Measurements from ENCODE around the gene PRKG1. TPM values are rescaled to one million over a fixed set of nuclear protein-coding genes. Genes with fewer than 3 reads are reported as not detected.
A peak's percentile ranks its signal among the peaks of the same experiment; 100 is the strongest.

The PRKG1 gene
- total and polyA plus RNA-seq, 2 of the 8 experiments (the other 6 are each of a cell fraction or from before 2014, with no cell fraction given) = 4.2 to 15.2 TPM

- H3K79me1 ChIP-seq (ENCODE audit: low read depth, low read length) = no peaks in the 10 kb centered on the region
- H3K18ac ChIP-seq (ENCODE audit: extremely low read depth, low read length) = no peak overlapping the region
- H4K5ac ChIP-seq (ENCODE audit: insufficient read length, low read depth, low read length) = no peak overlapping the region
- no peaks in the 10 kb centered on the region for H3K27me3 ChIP-seq (replicated peaks in 1 of 4; ENCODE audit: control insufficient read depth in 3 of 4, extremely low read depth in 1 of 4, insufficient read depth in 3 of 4, low read length in 3 of 4)
- no peak overlapping the region for H2AK5ac ChIP-seq (ENCODE audit: low read depth, low read length)
- ChIA-PET POLR2A (ENCODE audit: partially characterized antibody) (interaction anchor here (0.6 to 1.7 kb wide), 3 partner anchors 31 to 490 kb away, joined by 3 read pairs; no protein-coding TSS in a partner anchor), CTCF (ENCODE audit: partially characterized antibody) (interaction anchor here (0.9 to 5.4 kb wide), 4 partner anchors 11 to 27 kb away, joined by 3 to 30 read pairs (median 5); no protein-coding TSS in a partner anchor)
- H3K23me2 ChIP-seq (ENCODE audit: low read depth, low read length) = peaks cover 4% of the 10 kb centered on the region; the same call in 1 of the 2 replicates
- TF ChIP-seq ASH2L (IDR thresholded peaks at IDR 0.05; ENCODE audit: low read length) (peak; percentile 78), RBBP5 (IDR thresholded peaks at IDR 0.05; ENCODE audit: borderline replicate concordance, low read depth, low read length) (0 out of 2 replicates have a peak, but pooled peaks have one; percentile 29), RAD21 (IDR thresholded peaks at IDR 0.05 in 1 of 2, conservative IDR thresholded peaks at IDR 0.05 in 1 of 2; ENCODE audit: low read depth in 2 of 2, low read length in 2 of 2) (no peak), PHF8 (conservative IDR thresholded peaks at IDR 0.05; ENCODE audit: low read depth, low read length) (no peak), TEAD4 (IDR thresholded peaks at IDR 0.05; ENCODE audit: low read depth, low read length) (peak; percentile 88), FOSL1 (IDR thresholded peaks at IDR 0.05; ENCODE audit: insufficient read depth, low read depth, low read length) (no peak), SP1 (IDR thresholded peaks at IDR 0.05; ENCODE audit: low read depth, low read length) (peak; percentile 61)
- TF ChIP-seq, protein P1, sequence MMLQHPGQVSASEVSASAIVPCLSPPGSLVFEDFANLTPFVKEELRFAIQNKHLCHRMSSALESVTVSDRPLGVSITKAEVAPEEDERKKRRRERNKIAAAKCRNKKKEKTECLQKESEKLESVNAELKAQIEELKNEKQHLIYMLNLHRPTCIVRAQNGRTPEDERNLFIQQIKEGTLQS (IDR thresholded peaks at IDR 0.05; ENCODE audit: insufficient read depth, low read depth, low read length) = no peak
- 31% methylated on average over 3 of the region's 3 CpGs; no CpG with 5 or more reads in 1 of the 2 experiments for WGBS, 2 experiments (ENCODE audit: extremely low coverage in 1 of 2, insufficient coverage in 1 of 2, insufficient read length in 1 of 2, insufficient replicate concordance in 2 of 2, low coverage in 1 of 2, low lambda C conversion rate in 2 of 2, missing lambda C conversion rate in 1 of 2)
- no peak overlapping the region for H3K23ac ChIP-seq (ENCODE audit: insufficient read length)
- no peak overlapping the region for H3K56ac ChIP-seq (replicated peaks; ENCODE audit: insufficient read length, low read depth, low read length)
- H3K9me3 ChIP-seq (ENCODE audit: insufficient read depth in 2 of 2, low read depth in 1 of 2, low read length in 1 of 2) = no peaks in the 10 kb centered on the region
- FAIRE-seq (peak; percentile 55), DNase-seq (ENCODE audit: low read depth in 1 of 2, low spot score in 2 of 2) (no peak)
- H2AFZ ChIP-seq (ENCODE audit: low read length) = no peak overlapping the region
- H3K36me3 ChIP-seq (ENCODE audit: control insufficient read depth in 2 of 4, insufficient read depth in 4 of 4, low read length in 3 of 4) = no peaks in the 10 kb centered on the region
- no peak overlapping the region for H3K4ac ChIP-seq (replicated peaks; ENCODE audit: insufficient read length, low read depth, low read length)
- no peak overlapping the region for H3K9ac ChIP-seq (replicated peaks in 1 of 4; ENCODE audit: extremely low read depth in 1 of 4, low read depth in 3 of 4, low read length in 3 of 4)
- H3K4me3 ChIP-seq (ENCODE audit: extremely low read depth in 1 of 4, insufficient read depth in 2 of 4, low read depth in 3 of 4, low read length in 4 of 4) = peak overlapping the region in 1 of 4 experiments; percentile 25; a peak in 1 of 8 replicates
- H3K14ac ChIP-seq (ENCODE audit: insufficient read length) = no peak overlapping the region
- H4K91ac ChIP-seq (replicated peaks; ENCODE audit: insufficient read length, low read length) = no peak overlapping the region
- H3K27ac ChIP-seq (ENCODE audit: low read depth, low read length) = peak overlapping the region; percentile 16; the same call in 1 of the 2 replicates
- H2BK120ac ChIP-seq (replicated peaks; ENCODE audit: low read depth, low read length) = no peak overlapping the region
- H4K8ac ChIP-seq (ENCODE audit: extremely low read depth, insufficient read depth, low read length) = no peak overlapping the region
- no peak overlapping the region for H2BK20ac ChIP-seq (ENCODE audit: low read length)
- no peak overlapping the region; the same call in 1 of the 2 replicates for H2BK12ac ChIP-seq (ENCODE audit: low read depth, low read length)
- peak overlapping the region; percentile 55 for H2BK5ac ChIP-seq (ENCODE audit: low read depth, low read length)
- H3K4me2 ChIP-seq (ENCODE audit: insufficient read depth in 1 of 2, low read depth in 2 of 2, low read length in 2 of 2) = peak overlapping the region; percentile 26 to 49; a peak in 3 of 4 replicates
- peaks cover 0 to 51% of the 10 kb centered on the region in 2 experiments; a peak in 3 of 4 replicates for H3K79me2 ChIP-seq (ENCODE audit: control insufficient read depth in 1 of 2, insufficient read depth in 2 of 2, low read length in 2 of 2)
- H4K20me1 ChIP-seq (replicated peaks in 1 of 2; ENCODE audit: control insufficient read depth in 1 of 2, insufficient read depth in 2 of 2, low read length in 2 of 2) = no peaks in the 10 kb centered on the region
- peaks cover 9 to 29% (median 17%) of the 10 kb centered on the region in 4 experiments; a peak in 6 of 7 replicates for H3K4me1 ChIP-seq (replicated peaks in 1 of 4; ENCODE audit: control insufficient read depth in 3 of 4, insufficient read depth in 4 of 4, low read length in 3 of 4)
- no peak overlapping the region for H2BK15ac ChIP-seq (ENCODE audit: low read length)
Observed at GRCh38 chr10:51079766-51080165, 5.5 kb downstream of the PRKG1 start.

All from H1 (cell line).